Measurements from ENCODE around the gene ASIC3. TPM values are rescaled to one million over a fixed set of nuclear protein-coding genes. Genes with fewer than 3 reads are reported as not detected.

ASIC3 gene
- total and polyA plus RNA-seq, 7 experiments from 2014 or later, result 6.7 to 17.7 (median 13.7) TPM; not detected in 2

Other genes starting within 250 kb of the ASIC3 start
- gene TMEM176B, start 248.2 kb upstream of the ASIC3 start, total RNA-seq, result 1 to 10 TPM in 3 of 5 experiments, not detected in 2; 2.0 to 7.1 (median 2.8) TPM
- under 1 TPM in 1 of 2 donors, not detected in 1; 0.53 TPM for gene TMEM176B, start 248.2 kb upstream of the ASIC3 start, polyA plus RNA-seq
- gene TMEM176A, start 247.8 kb upstream of the ASIC3 start, total RNA-seq, result 1 to 10 TPM in 3 of 5 experiments, not detected in 2; 1.3 to 4.4 (median 1.8) TPM
- gene TMEM176A, start 247.8 kb upstream of the ASIC3 start, polyA plus RNA-seq, result under 1 TPM; 0.35 to 0.38 TPM
- under 1 TPM in 1 of 5 experiments, not detected in 4; 0.56 TPM for gene AOC1, start 196.0 kb upstream of the ASIC3 start, total RNA-seq
- not detected for gene AOC1, start 196.0 kb upstream of the ASIC3 start, polyA plus RNA-seq
- gene KCNH2, start 70.2 kb upstream of the ASIC3 start, total RNA-seq, result 1 to 10 TPM in 4 of 5 experiments, under 1 TPM in 1; 0.56 to 4.9 (median 3.2) TPM
- gene KCNH2, start 70.2 kb upstream of the ASIC3 start, polyA plus RNA-seq, result 1 to 10 TPM; 3.0 to 5.2 TPM
- 10 to 100 TPM in 1 of 5 experiments, 1 to 10 TPM in 4; 2.8 to 19.1 (median 7.9) TPM for gene NOS3, start 57.5 kb upstream of the ASIC3 start, total RNA-seq
- 10 to 100 TPM in 1 of 2 donors, 1 to 10 TPM in 1; 4.6 to 12.7 TPM for gene NOS3, start 57.5 kb upstream of the ASIC3 start, polyA plus RNA-seq
- gene ATG9B, start 24.0 kb upstream of the ASIC3 start, total RNA-seq, result 10 to 100 TPM; 11.3 to 46.6 (median 20.9) TPM
- gene ATG9B, start 24.0 kb upstream of the ASIC3 start, polyA plus RNA-seq, result 10 to 100 TPM; 27.0 to 49.4 TPM
- 10 to 100 TPM; 59.7 to 88.0 (median 76.6) TPM for gene ABCB8, start 20.1 kb upstream of the ASIC3 start, total RNA-seq
- 10 to 100 TPM; 13.8 to 18.6 TPM for gene ABCB8, start 20.1 kb upstream of the ASIC3 start, polyA plus RNA-seq
- gene CDK5, start 9.4 kb downstream of the ASIC3 start, total RNA-seq, result 10 to 100 TPM in 1 of 5 experiments, 1 to 10 TPM in 4; 4.2 to 20.2 (median 5.6) TPM
- gene CDK5, start 9.4 kb downstream of the ASIC3 start, polyA plus RNA-seq, result 1 to 10 TPM; 7.7 to 9.1 TPM
- gene SLC4A2, start 11.1 kb downstream of the ASIC3 start, total RNA-seq, result 100 to 1,000 TPM in 1 of 5 experiments, 10 to 100 TPM in 4; 38.7 to 125 (median 65.9) TPM
- gene SLC4A2, start 11.1 kb downstream of the ASIC3 start, polyA plus RNA-seq, result 10 to 100 TPM in 1 of 2 donors, 1 to 10 TPM in 1; 7.9 to 12.1 TPM
- gene FASTK, start 32.3 kb downstream of the ASIC3 start, total RNA-seq, result 100 to 1,000 TPM in 3 of 5 experiments, 10 to 100 TPM in 2; 94.1 to 136 (median 101) TPM
- gene FASTK, start 32.3 kb downstream of the ASIC3 start, polyA plus RNA-seq, result 10 to 100 TPM; 49.6 to 69.4 TPM
- gene TMUB1, start 35.0 kb downstream of the ASIC3 start, total RNA-seq, result 10 to 100 TPM; 39.5 to 61.2 (median 42.2) TPM
- 10 to 100 TPM; 36.0 to 53.6 TPM for gene TMUB1, start 35.0 kb downstream of the ASIC3 start, polyA plus RNA-seq
- 10 to 100 TPM; 27.4 to 70.6 (median 37.2) TPM for gene AGAP3, start 37.9 kb downstream of the ASIC3 start, total RNA-seq
- 1 to 10 TPM; 6.0 to 6.5 TPM for gene AGAP3, start 37.9 kb downstream of the ASIC3 start, polyA plus RNA-seq
- gene GBX1, start 119.2 kb downstream of the ASIC3 start, total RNA-seq, result not detected
- gene GBX1, start 119.2 kb downstream of the ASIC3 start, polyA plus RNA-seq, result not detected
- gene ASB10, start 138.7 kb downstream of the ASIC3 start, total RNA-seq, result not detected
- not detected for gene ASB10, start 138.7 kb downstream of the ASIC3 start, polyA plus RNA-seq
- gene H2BK1, start 162.0 kb downstream of the ASIC3 start, total RNA-seq, result 1 to 10 TPM; 1.8 to 6.4 (median 1.9) TPM
- not detected for gene H2BK1, start 162.0 kb downstream of the ASIC3 start, polyA plus RNA-seq
- 10 to 100 TPM; 17.2 to 37.8 (median 27.7) TPM for gene ABCF2, start 178.7 kb downstream of the ASIC3 start, total RNA-seq
- 10 to 100 TPM; 27.1 to 47.5 TPM for gene ABCF2, start 178.7 kb downstream of the ASIC3 start, polyA plus RNA-seq
- gene CHPF2, start 184.0 kb downstream of the ASIC3 start, total RNA-seq, result 10 to 100 TPM; 32.3 to 45.8 (median 42.8) TPM
- 10 to 100 TPM; 17.4 to 27.3 TPM for gene CHPF2, start 184.0 kb downstream of the ASIC3 start, polyA plus RNA-seq
- 10 to 100 TPM in 2 of 5 experiments, 1 to 10 TPM in 3; 3.8 to 45.5 (median 5.1) TPM for gene SMARCD3, start 200.2 kb downstream of the ASIC3 start, total RNA-seq
- 1 to 10 TPM; 4.0 to 8.9 TPM for gene SMARCD3, start 200.2 kb downstream of the ASIC3 start, polyA plus RNA-seq